GM21423 (cell line): ENCODE measurements around the gene SH3BGRL2.

Source experiments
- ATAC-seq: cut with Tn5 transposase; IDR thresholded peaks from one replicate; pipeline ENCODE4 v1.9.1; 2021; ENCODE audit warnings: mild to moderate bottlenecking, moderate library complexity; ENCODE audit not compliant: unreplicated experiment

SH3BGRL2 gene

GRCh38 chr6:79630883-79631692 lies at the start of gene SH3BGRL2:
Gene SH3BGRL2 (plus strand): TSS chr6:79631329. CDS start chr6:79631462, 133 bp downstream.
- peak; percentile 65 for ATAC-seq

- no peak for ATAC-seq
Observed at GRCh38 chr6:79584332-79584731, 46.8 kb upstream of the SH3BGRL2 start.

GRCh38 chr6:79586548-79586947 lies 44.6 kb upstream of the SH3BGRL2 start:
- ATAC-seq = no peak

GRCh38 chr6:79589701-79590100 lies 41.4 kb upstream of the SH3BGRL2 start:
- ATAC-seq = no peak

- ATAC-seq = no peak
Observed at GRCh38 chr6:79597155-79597554, 34.0 kb upstream of the SH3BGRL2 start.

GRCh38 chr6:79598012-79598411 lies 33.1 kb upstream of the SH3BGRL2 start:
- ATAC-seq = no peak

GRCh38 chr6:79599725-79600259 lies 31.3 kb upstream of the SH3BGRL2 start:
- no peak for ATAC-seq

- ATAC-seq = no peak
Observed at GRCh38 chr6:79600313-79600712, 30.8 kb upstream of the SH3BGRL2 start.

- no peak for ATAC-seq
Observed at GRCh38 chr6:79600812-79601609, 30.1 kb upstream of the SH3BGRL2 start.

- ATAC-seq = no peak
Observed at GRCh38 chr6:79602859-79603258, 28.3 kb upstream of the SH3BGRL2 start.

- ATAC-seq = no peak
Observed at GRCh38 chr6:79604583-79605037, 26.5 kb upstream of the SH3BGRL2 start.

- no peak for ATAC-seq
Observed at GRCh38 chr6:79605061-79605460, 26.1 kb upstream of the SH3BGRL2 start.

GRCh38 chr6:79605968-79606764 lies 25.0 kb upstream of the SH3BGRL2 start:
- ATAC-seq = no peak

GRCh38 chr6:79607000-79607399 lies 24.1 kb upstream of the SH3BGRL2 start:
- ATAC-seq = no peak

GRCh38 chr6:79608334-79609224 lies 22.6 kb upstream of the SH3BGRL2 start:
- ATAC-seq = no peak

GRCh38 chr6:79609225-79609595 lies 21.9 kb upstream of the SH3BGRL2 start:
- ATAC-seq = no peak

GRCh38 chr6:79610306-79611009 lies 20.7 kb upstream of the SH3BGRL2 start:
- ATAC-seq = no peak

GRCh38 chr6:79612457-79612856 lies 18.7 kb upstream of the SH3BGRL2 start:
- no peak for ATAC-seq

GRCh38 chr6:79612918-79613317 lies 18.2 kb upstream of the SH3BGRL2 start:
- no peak for ATAC-seq
